Measurements from ENCODE around the gene FAM170B.

FAM170B gene

GRCh38 chr10:49167425-49168170 lies 33.8 kb upstream of the FAM170B start:
- Histone ChIP-seq H3K27me3 (no peaks in the 10 kb centered on the region), H3K4me3 (ENCODE audit: low read depth in 1 of 2, low read length in 1 of 2) (no peak overlapping the region), H3K36me3 (peaks cover 52% of the 10 kb centered on the region), H3K4me1 (ENCODE audit: control insufficient read depth in 1 of 2, insufficient read depth in 1 of 2, low read depth in 1 of 2, low read length in 1 of 2) (peaks cover 14 to 23% of the 10 kb centered on the region in 2 experiments), H3K9me3 (no peaks in the 10 kb centered on the region), H3K27ac (peak overlapping the region; percentile 75)
- no peak for TF ChIP-seq CTCF (IDR thresholded peaks at IDR 0.05)

GRCh38 chr10:49166484-49167400 lies 32.9 kb upstream of the FAM170B start:
- H3K9me3 ChIP-seq = no peaks in the 10 kb centered on the region
- H3K4me1 ChIP-seq (ENCODE audit: control insufficient read depth in 1 of 2, insufficient read depth in 1 of 2, low read depth in 1 of 2, low read length in 1 of 2) = peaks cover 14 to 21% of the 10 kb centered on the region in 2 experiments
- H3K27me3 ChIP-seq = no peaks in the 10 kb centered on the region
- peaks cover 59% of the 10 kb centered on the region for H3K36me3 ChIP-seq
- no peak overlapping the region for H3K27ac ChIP-seq
- TF ChIP-seq CTCF (IDR thresholded peaks at IDR 0.05) = no peak
- H3K4me3 ChIP-seq (ENCODE audit: low read depth in 1 of 2, low read length in 1 of 2) = no peak overlapping the region

GRCh38 chr10:49165821-49166483 lies 32.1 kb upstream of the FAM170B start:
- peaks cover 14 to 21% of the 10 kb centered on the region in 2 experiments for H3K4me1 ChIP-seq (ENCODE audit: control insufficient read depth in 1 of 2, insufficient read depth in 1 of 2, low read depth in 1 of 2, low read length in 1 of 2)
- no peak for TF ChIP-seq CTCF (IDR thresholded peaks at IDR 0.05)
- H3K27ac ChIP-seq = no peak overlapping the region
- no peak overlapping the region for H3K4me3 ChIP-seq (ENCODE audit: low read depth in 1 of 2, low read length in 1 of 2)
- no peaks in the 10 kb centered on the region for H3K9me3 ChIP-seq
- no peaks in the 10 kb centered on the region for H3K27me3 ChIP-seq
- peaks cover 66% of the 10 kb centered on the region for H3K36me3 ChIP-seq

GRCh38 chr10:49165259-49165658 lies 31.4 kb upstream of the FAM170B start:
- Histone ChIP-seq H3K27ac (no peak overlapping the region), H3K4me1 (ENCODE audit: control insufficient read depth in 1 of 2, insufficient read depth in 1 of 2, low read depth in 1 of 2, low read length in 1 of 2) (peaks cover 14 to 21% of the 10 kb centered on the region in 2 experiments), H3K4me3 (ENCODE audit: low read depth in 1 of 2, low read length in 1 of 2) (no peak overlapping the region), H3K9me3 (no peaks in the 10 kb centered on the region), H3K27me3 (no peaks in the 10 kb centered on the region), H3K36me3 (peaks cover 72% of the 10 kb centered on the region)
- no peak for TF ChIP-seq CTCF (IDR thresholded peaks at IDR 0.05)

GRCh38 chr10:49164559-49165188 lies 30.9 kb upstream of the FAM170B start:
- peak; percentile 25 for TF ChIP-seq CTCF (IDR thresholded peaks at IDR 0.05)

More at GRCh38 chr10:49164559-49165188, 30.9 kb upstream of the FAM170B start:
- H3K27ac ChIP-seq = no peak overlapping the region
- H3K4me1 ChIP-seq (ENCODE audit: control insufficient read depth in 1 of 2, insufficient read depth in 1 of 2, low read depth in 1 of 2, low read length in 1 of 2) = peaks cover 14 to 21% of the 10 kb centered on the region in 2 experiments
- no peak overlapping the region for H3K4me3 ChIP-seq (ENCODE audit: low read depth in 1 of 2, low read length in 1 of 2)
- no peaks in the 10 kb centered on the region for H3K27me3 ChIP-seq
- H3K9me3 ChIP-seq = no peaks in the 10 kb centered on the region
- H3K36me3 ChIP-seq = peaks cover 78% of the 10 kb centered on the region

All from neutrophil (primary cell).